H9 (cell line): ENCODE data around the gene CLEC3B. TPM values are rescaled to one million over a fixed set of nuclear protein-coding genes. Genes with fewer than 3 reads are reported as not detected.

ENCODE experiments used
- DNase-seq: peaks from one replicate; pipeline ENCODE4 v3.0.0-alpha.2; 2017
- H2AFZ ChIP-seq: one replicate; pipeline ENCODE4 v1.6.1; 2013; ENCODE audit warnings: mild to moderate bottlenecking, low read length, control low read depth, moderate library complexity
- H2AK5ac ChIP-seq: 2 replicates; pipeline ENCODE4 v1.6.1; 2013; ENCODE audit warnings: low read length, control low read depth, mixed read lengths; ENCODE audit not compliant: insufficient read length
- H2BK120ac ChIP-seq: one replicate; pipeline ENCODE4 v1.6.1; 2013; ENCODE audit warnings: low read depth, mild to moderate bottlenecking, low read length, control low read depth, inconsistent platforms; ENCODE audit not compliant: poor library complexity, severe bottlenecking
- H2BK12ac ChIP-seq: 2 replicates; pipeline ENCODE4 v1.6.1; 2013; ENCODE audit warnings: low read length, control low read depth, mixed read lengths, low read depth; ENCODE audit not compliant: insufficient read length
- H2BK15ac ChIP-seq: 2 replicates; pipeline ENCODE4 v1.6.1; 2013; ENCODE audit warnings: low read depth, low read length, control low read depth
- H2BK20ac ChIP-seq: one replicate; pipeline ENCODE4 v1.6.1; 2013; ENCODE audit warnings: low read depth, mild to moderate bottlenecking, low read length, control low read depth, inconsistent platforms; ENCODE audit not compliant: poor library complexity, severe bottlenecking
- H2BK5ac ChIP-seq: 2 replicates; pipeline ENCODE4 v1.6.1; 2013; ENCODE audit warnings: low read length, control low read depth, mixed read lengths; ENCODE audit not compliant: insufficient read length
- H3K14ac ChIP-seq: 2 replicates; pipeline ENCODE4 v1.6.1; 2013; ENCODE audit warnings: low read length, control low read depth; ENCODE audit not compliant: insufficient read depth
- H3K18ac ChIP-seq: 2 replicates; pipeline ENCODE4 v1.6.1; 2013; ENCODE audit warnings: low read depth, mild to moderate bottlenecking, mixed read lengths, low read length, control low read depth; ENCODE audit not compliant: insufficient read length
- H3K23ac ChIP-seq: 2 replicates; pipeline ENCODE4 v1.6.1; 2013; ENCODE audit warnings: low read length, control low read depth, mixed read lengths, low read depth; ENCODE audit not compliant: insufficient read length
- H3K23me2 ChIP-seq: 2 replicates; pipeline ENCODE4 v1.6.1; 2013; ENCODE audit warnings: low read depth, mild to moderate bottlenecking, mixed read lengths, low read length, control low read depth; ENCODE audit not compliant: insufficient read length, poor library complexity, severe bottlenecking
- H3K27ac ChIP-seq: 2 replicates; pipeline ENCODE4 v1.5.1; 2013; ENCODE audit warnings: low read length, control low read depth, mixed read lengths, low read depth; ENCODE audit not compliant: insufficient read length
- H3K27me3 ChIP-seq: 2 replicates; pipeline ENCODE4 v1.6.1; 2013; ENCODE audit warnings: low read length, control low read depth, inconsistent platforms; ENCODE audit not compliant: insufficient read depth
- H3K4ac ChIP-seq: 2 replicates; pipeline ENCODE4 v1.6.1; 2013; ENCODE audit warnings: low read depth, mild to moderate bottlenecking, control low read depth, inconsistent platforms, low read length, moderate library complexity
- H3K4me1 ChIP-seq: 2 replicates; pipeline ENCODE4 v1.6.1; 2013; ENCODE audit warnings: low read length, control low read depth, inconsistent platforms; ENCODE audit not compliant: insufficient read depth
- H3K4me2 ChIP-seq: 2 replicates; pipeline ENCODE4 v1.6.1; 2013; ENCODE audit warnings: low read length, control low read depth, mixed read lengths; ENCODE audit not compliant: insufficient read length, insufficient read depth
- H3K56ac ChIP-seq: 2 replicates; pipeline ENCODE4 v1.6.1; 2013; ENCODE audit warnings: low read depth, mild to moderate bottlenecking, mixed read lengths, low read length, control low read depth; ENCODE audit not compliant: insufficient read length
- H3K79me1 ChIP-seq: 2 replicates; pipeline ENCODE4 v1.6.1; 2013; ENCODE audit warnings: low read depth, mild to moderate bottlenecking, moderate library complexity, low read length, control low read depth, inconsistent platforms; ENCODE audit not compliant: insufficient read depth, poor library complexity, severe bottlenecking
- H3K79me2 ChIP-seq: 2 replicates; pipeline ENCODE4 v1.6.1; 2013; ENCODE audit warnings: low read length, control low read depth, inconsistent platforms; ENCODE audit not compliant: insufficient read depth
- H3K9ac ChIP-seq: 2 replicates; pipeline ENCODE4 v1.6.1; 2013; ENCODE audit warnings: low read length, control low read depth, mixed read lengths; ENCODE audit not compliant: insufficient read length; ENCODE audit errors: extremely low read depth
- H3K9me3 ChIP-seq: one replicate; pipeline ENCODE4 v1.6.1; 2013; ENCODE audit warnings: low read depth, low read length, inconsistent platforms; ENCODE audit not compliant: control insufficient read depth
- H3T11ph ChIP-seq: one replicate; pipeline ENCODE4 v1.6.1; 2013; ENCODE audit warnings: mild to moderate bottlenecking, low read length, control low read depth, inconsistent platforms
- H4K20me1 ChIP-seq: one replicate; pipeline ENCODE4 v1.6.1; 2013; ENCODE audit not compliant: control insufficient read depth, insufficient read length, insufficient read depth
- H4K5ac ChIP-seq: 2 replicates; pipeline ENCODE4 v1.6.1; 2013; ENCODE audit warnings: low read depth, mild to moderate bottlenecking, mixed read lengths, low read length, control low read depth; ENCODE audit not compliant: insufficient read length
- H4K8ac ChIP-seq: replicated peaks from 2 replicates; pipeline ENCODE4 v1.6.1; 2013; ENCODE audit warnings: low read length, control low read depth, mixed read lengths, low read depth; ENCODE audit not compliant: insufficient read length
- H4K91ac ChIP-seq: 2 replicates; pipeline ENCODE4 v1.6.1; 2013; ENCODE audit warnings: low read depth, mild to moderate bottlenecking, moderate library complexity, mixed read lengths, low read length, control low read depth; ENCODE audit not compliant: insufficient read length
- H3K27ac Mint-ChIP-seq, 3 experiments: 2 replicates in 2 of 3; 3 replicates in 1 of 3; pipeline ENCODE4 v1.8.0; 2020 to 2021; ENCODE audit warnings: mixed read lengths in 3 of 3, mild to moderate bottlenecking in 1 of 3, moderate library complexity in 1 of 3
- H3K27me3 Mint-ChIP-seq: 2 replicates; pipeline ENCODE4 v1.8.0; 2021; ENCODE audit warnings: low read depth, mild to moderate bottlenecking, moderate library complexity, mixed read lengths
- H3K36me3 Mint-ChIP-seq, 3 experiments: 2 replicates in 2 of 3; 3 replicates in 1 of 3; pipeline ENCODE4 v1.8.0; 2020 to 2021; ENCODE audit warnings: low read depth in 3 of 3, mixed read lengths in 3 of 3; ENCODE audit not compliant: insufficient read depth in 1 of 3
- H3K4me1 Mint-ChIP-seq, 2 experiments: 2 replicates each; pipeline ENCODE4 v1.8.0; 2020; ENCODE audit warnings: mixed read lengths in 2 of 2
- H3K4me3 Mint-ChIP-seq, 2 experiments: 2 replicates in 1 of 2; 3 replicates in 1 of 2; pipeline ENCODE4 v1.8.0; 2020 to 2021; ENCODE audit warnings: mild to moderate bottlenecking in 2 of 2, mixed read lengths in 2 of 2, moderate library complexity in 1 of 2
- H3K9me3 Mint-ChIP-seq, 2 experiments: 2 replicates in 1 of 2; 3 replicates in 1 of 2; pipeline ENCODE4 v1.8.0; 2020; ENCODE audit warnings: mild to moderate bottlenecking in 2 of 2, mixed read lengths in 2 of 2, moderate library complexity in 1 of 2
- CTCF ChIP-seq: fragments of 200-600 bp; sonication (generic); conservative IDR thresholded peaks from 3 replicates; pipeline ENCODE4 v1.8.0; 2021; ENCODE audit warnings: antibody characterized with exemption, mild to moderate bottlenecking
- WGBS: extraction: QIAGEN DNeasy Blood & Tissue Kit; methylation state at CpG from one replicate; pipeline ENCODE4 v1.1.7; 2013; ENCODE audit warnings: missing lambda C conversion rate, low lambda C conversion rate, mixed read lengths; ENCODE audit not compliant: insufficient read length; ENCODE audit errors: extremely low coverage; 5-methylcytosine and 5-hydroxymethylcytosine counted together
- total RNA-seq: library from RNA; stranded (reverse); gene quantifications from 2 replicates; pipeline ENCODE4 v1.2.1, GENCODE V29; 2021

Gene CLEC3B
- total RNA-seq, 1 experiment from 2014 or later, result not detected

- H2AK5ac ChIP-seq, result no peak overlapping the region
- Mint-ChIP-seq H3K4me3 (no peak overlapping the region), H3K36me3 (no peaks in the 10 kb centered on the region), H3K9me3 (peaks cover 0 to 3% of the 10 kb centered on the region in 2 experiments; a peak in 1 of 5 replicates), H3K27me3 (peaks cover 100% of the 10 kb centered on the region), H3K4me1 (peaks cover 16 to 17% of the 10 kb centered on the region in 2 experiments), H3K27ac (no peak overlapping the region)
- no peak overlapping the region for H2BK15ac ChIP-seq
- H3K9ac ChIP-seq, result no peak overlapping the region
- H2BK120ac ChIP-seq, result no peak overlapping the region
- H3K23ac ChIP-seq, result no peak overlapping the region
- no peaks in the 10 kb centered on the region for H3K79me2 ChIP-seq
- peaks cover 27% of the 10 kb centered on the region; the same call in 1 of the 2 replicates for H3K27me3 ChIP-seq
- H3K4me1 ChIP-seq, result no peaks in the 10 kb centered on the region; the same call in 1 of the 2 replicates
- no peak for TF ChIP-seq CTCF
- H4K5ac ChIP-seq, result no peak overlapping the region
- no peak overlapping the region for H4K91ac ChIP-seq
- no peaks in the 10 kb centered on the region for H4K20me1 ChIP-seq
- H3K4ac ChIP-seq, result no peak overlapping the region
- H2BK20ac ChIP-seq, result no peak overlapping the region
- no peak overlapping the region for H3K14ac ChIP-seq
- H3K56ac ChIP-seq, result no peak overlapping the region
- no peak overlapping the region for H3K27ac ChIP-seq
- no peak overlapping the region for H3K18ac ChIP-seq
- no peak overlapping the region for H3T11ph ChIP-seq
- DNase-seq, result no peak
- H4K8ac ChIP-seq, result no peak overlapping the region
- no peaks in the 10 kb centered on the region for H3K9me3 ChIP-seq
- H2BK5ac ChIP-seq, result no peak overlapping the region
- no peak overlapping the region for H2BK12ac ChIP-seq
- no peaks in the 10 kb centered on the region for H3K23me2 ChIP-seq
- WGBS, result no CpG with 5 or more reads among the region's 2 CpGs
- H3K4me2 ChIP-seq, result no peak overlapping the region
- H3K79me1 ChIP-seq, result no peaks in the 10 kb centered on the region
- H2AFZ ChIP-seq, result no peak overlapping the region
Measured at GRCh38 chr3:45055032-45055410, 28.9 kb downstream of the CLEC3B start.
